ENCODE data around the gene OPRL1.

Gene OPRL1

DNA sequence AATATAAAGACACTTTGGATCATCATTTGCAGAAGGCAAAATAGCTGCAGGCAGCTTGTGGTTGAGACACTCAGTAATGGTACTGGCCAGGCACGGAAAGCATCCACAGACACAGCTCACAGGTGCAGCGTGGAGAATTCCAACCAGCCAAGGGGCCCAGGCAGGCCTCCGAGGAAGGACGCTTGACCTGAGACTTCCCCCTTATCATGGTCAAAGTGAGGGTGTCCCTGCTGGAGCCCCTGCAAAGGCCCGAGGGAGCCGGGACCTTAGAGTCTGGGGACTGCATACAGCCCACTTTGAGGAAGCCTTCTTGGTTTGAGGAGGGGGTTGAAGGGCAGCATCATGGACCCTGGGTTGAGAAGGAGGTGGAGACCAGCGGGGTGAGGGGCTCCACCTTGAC, 69.3 kb downstream of the OPRL1 start:
- no peaks in the 10 kb centered on the region for H3K4me1 ChIP-seq (ENCODE audit: insufficient read depth, low read length, severe bottlenecking)
- no peak overlapping the region for H3K4me2 ChIP-seq (ENCODE audit: low read length)
- no peaks in the 10 kb centered on the region; the same call in 1 of the 2 replicates for H3K36me3 ChIP-seq (ENCODE audit: insufficient read depth, low read length)
- no peak overlapping the region for H2AFZ ChIP-seq (ENCODE audit: low read length)
- H3K27me3 ChIP-seq (ENCODE audit: insufficient read depth, low read length), result peaks cover 4% of the 10 kb centered on the region; the same call in 1 of the 2 replicates
- H3K9ac ChIP-seq (ENCODE audit: low read length), result no peak overlapping the region
- no peak overlapping the region for H3K4me3 ChIP-seq (ENCODE audit: low read depth, low read length, poor library complexity, severe bottlenecking)
- no peaks in the 10 kb centered on the region for H3K9me2 ChIP-seq (ENCODE audit: low read depth, low read length)
- no peaks in the 10 kb centered on the region for H3F3A ChIP-seq (ENCODE audit: insufficient read depth, low read length)
- H3K27ac ChIP-seq (ENCODE audit: low read depth, low read length, poor library complexity, severe bottlenecking), result no peak overlapping the region
- H3K9me3 ChIP-seq (ENCODE audit: low read length), result peaks cover 17% of the 10 kb centered on the region
- no peaks in the 10 kb centered on the region for H3K79me2 ChIP-seq (ENCODE audit: insufficient read depth, low read length)
- no peaks in the 10 kb centered on the region for H4K20me1 ChIP-seq (ENCODE audit: insufficient read depth, low read length)
- TF ChIP-seq EZH2 (IDR thresholded peaks at IDR 0.05; ENCODE audit: borderline replicate concordance, low read length), result no peak
- TF ChIP-seq, protein P1, sequence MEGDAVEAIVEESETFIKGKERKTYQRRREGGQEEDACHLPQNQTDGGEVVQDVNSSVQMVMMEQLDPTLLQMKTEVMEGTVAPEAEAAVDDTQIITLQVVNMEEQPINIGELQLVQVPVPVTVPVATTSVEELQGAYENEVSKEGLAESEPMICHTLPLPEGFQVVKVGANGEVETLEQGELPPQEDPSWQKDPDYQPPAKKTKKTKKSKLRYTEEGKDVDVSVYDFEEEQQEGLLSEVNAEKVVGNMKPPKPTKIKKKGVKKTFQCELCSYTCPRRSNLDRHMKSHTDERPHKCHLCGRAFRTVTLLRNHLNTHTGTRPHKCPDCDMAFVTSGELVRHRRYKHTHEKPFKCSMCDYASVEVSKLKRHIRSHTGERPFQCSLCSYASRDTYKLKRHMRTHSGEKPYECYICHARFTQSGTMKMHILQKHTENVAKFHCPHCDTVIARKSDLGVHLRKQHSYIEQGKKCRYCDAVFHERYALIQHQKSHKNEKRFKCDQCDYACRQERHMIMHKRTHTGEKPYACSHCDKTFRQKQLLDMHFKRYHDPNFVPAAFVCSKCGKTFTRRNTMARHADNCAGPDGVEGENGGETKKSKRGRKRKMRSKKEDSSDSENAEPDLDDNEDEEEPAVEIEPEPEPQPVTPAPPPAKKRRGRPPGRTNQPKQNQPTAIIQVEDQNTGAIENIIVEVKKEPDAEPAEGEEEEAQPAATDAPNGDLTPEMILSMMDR (IDR thresholded peaks at IDR 0.05; ENCODE audit: low read length), result no peak

- Histone ChIP-seq H3K27me3 (ENCODE audit: insufficient read depth, low read length) (peaks cover 4% of the 10 kb centered on the region; the same call in 1 of the 2 replicates), H3K9me3 (ENCODE audit: low read length) (peaks cover 10% of the 10 kb centered on the region), H3K4me1 (ENCODE audit: insufficient read depth, low read length, severe bottlenecking) (no peaks in the 10 kb centered on the region), H3K36me3 (ENCODE audit: insufficient read depth, low read length) (no peaks in the 10 kb centered on the region; the same call in 1 of the 2 replicates), H2AFZ (ENCODE audit: low read length) (no peak overlapping the region), H3K9me2 (ENCODE audit: low read depth, low read length) (no peaks in the 10 kb centered on the region), H3K9ac (ENCODE audit: low read length) (no peak overlapping the region), H3K4me2 (ENCODE audit: low read length) (no peak overlapping the region), H4K20me1 (ENCODE audit: insufficient read depth, low read length) (no peaks in the 10 kb centered on the region), H3K79me2 (ENCODE audit: insufficient read depth, low read length) (no peaks in the 10 kb centered on the region), H3K4me3 (ENCODE audit: low read depth, low read length, poor library complexity, severe bottlenecking) (no peak overlapping the region), H3K27ac (ENCODE audit: low read depth, low read length, poor library complexity, severe bottlenecking) (no peak overlapping the region), H3F3A (ENCODE audit: insufficient read depth, low read length) (no peaks in the 10 kb centered on the region)
- TF ChIP-seq, protein P1 (IDR thresholded peaks at IDR 0.05; ENCODE audit: low read length), result no peak
- TF ChIP-seq EZH2 (IDR thresholded peaks at IDR 0.05; ENCODE audit: borderline replicate concordance, low read length), result no peak
These were observed 70.1 kb downstream of the OPRL1 start for GRCh38 chr20:64149809-64150560.
